HepG2 (cell line): Measurements from ENCODE around the gene RBM28.

Experiments used
- BHLHE40 ChIP-seq: IDR thresholded peaks from 2 replicates; pipeline ENCODE4 v1.6.1; 2011; ENCODE audit warnings: low read length, improper control_type of control experiment
- CTCF ChIP-seq: sonication (generic); formaldehyde crosslinking; IDR thresholded peaks from 2 replicates; pipeline ENCODE4 v1.5.0; 2020; ENCODE audit warnings: mild to moderate bottlenecking, missing genetic modification reagents, moderate library complexity
- FOXJ3 ChIP-seq: sonication (generic); formaldehyde crosslinking; IDR thresholded peaks from 2 replicates; pipeline ENCODE4 v1.4.0; 2020; ENCODE audit warnings: missing genetic modification reagents, mild to moderate bottlenecking, borderline replicate concordance
- JUND ChIP-seq: sonication (generic); formaldehyde crosslinking; IDR thresholded peaks from 2 replicates; pipeline ENCODE4 v1.8.0; 2022; ENCODE audit warnings: mild to moderate bottlenecking, missing genetic modification reagents
- SP1 ChIP-seq, 2 experiments: fragments of 450-650 bp in 1 of 2; sonication (generic) in 1 of 2; formaldehyde crosslinking in 1 of 2; IDR thresholded peaks; 2 replicates each; pipeline versions ENCODE4 v1.4.0 to v1.6.1; 2016 to 2020; ENCODE audit warnings: missing genetic modification reagents in 1 of 2
- ZBTB40 ChIP-seq, 2 experiments: fragments of 450-650 bp in 1 of 2; sonication (generic) in 1 of 2; formaldehyde crosslinking in 1 of 2; IDR thresholded peaks; 2 replicates each; pipeline versions ENCODE4 v1.6.1 to v1.8.0; 2016 to 2022; ENCODE audit warnings: antibody characterized with exemption in 1 of 2, mild to moderate bottlenecking in 1 of 2, missing genetic modification reagents in 1 of 2
- ZNF282 ChIP-seq: fragments of 450-650 bp; IDR thresholded peaks from 2 replicates; pipeline ENCODE4 v1.6.1; 2018; ENCODE audit not compliant: partially characterized antibody
- TF ChIP-seq, protein P1 (sequence below): sonication (generic); formaldehyde crosslinking; IDR thresholded peaks from 2 replicates; pipeline ENCODE4 v1.5.1; 2020; ENCODE audit warnings: mild to moderate bottlenecking, missing genetic modification reagents

DNA sequence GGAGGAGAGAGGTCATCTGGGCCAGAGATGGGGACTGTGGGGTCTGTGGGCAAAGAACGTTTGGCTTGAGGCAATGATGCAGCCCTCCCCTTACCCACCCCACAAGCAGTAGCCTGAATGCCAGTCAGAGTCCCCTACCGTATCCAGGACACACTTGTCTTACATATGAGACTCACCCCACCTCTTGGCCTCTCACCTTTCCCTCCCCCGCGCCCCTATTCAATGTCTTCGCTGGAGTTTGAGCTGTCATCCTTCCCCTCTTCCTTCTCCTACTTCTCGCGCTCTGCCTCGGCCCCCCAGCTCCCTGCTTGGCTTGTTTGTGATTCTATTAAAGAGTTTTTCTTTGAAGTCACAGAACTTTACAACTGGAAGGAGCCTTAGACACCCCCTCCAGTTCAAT lies 8.9 kb upstream of the RBM28 start:
- TF ChIP-seq ZNF282 (no peak), FOXJ3 (CRISPR knock-in tag) (no peak), JUND (CRISPR knock-in tag) (no peak), ZBTB40 (IDR thresholded peaks at IDR 0.05) (no peak), ZBTB40 (CRISPR knock-in tag; IDR thresholded peaks at IDR 0.05) (no peak; the same call in 1 of the 2 replicates), BHLHE40 (no peak), SP1 (IDR thresholded peaks at IDR 0.05) (no peak), SP1 (CRISPR knock-in tag; IDR thresholded peaks at IDR 0.05) (no peak), CTCF (CRISPR knock-in tag) (no peak)
- TF ChIP-seq, protein P1, sequence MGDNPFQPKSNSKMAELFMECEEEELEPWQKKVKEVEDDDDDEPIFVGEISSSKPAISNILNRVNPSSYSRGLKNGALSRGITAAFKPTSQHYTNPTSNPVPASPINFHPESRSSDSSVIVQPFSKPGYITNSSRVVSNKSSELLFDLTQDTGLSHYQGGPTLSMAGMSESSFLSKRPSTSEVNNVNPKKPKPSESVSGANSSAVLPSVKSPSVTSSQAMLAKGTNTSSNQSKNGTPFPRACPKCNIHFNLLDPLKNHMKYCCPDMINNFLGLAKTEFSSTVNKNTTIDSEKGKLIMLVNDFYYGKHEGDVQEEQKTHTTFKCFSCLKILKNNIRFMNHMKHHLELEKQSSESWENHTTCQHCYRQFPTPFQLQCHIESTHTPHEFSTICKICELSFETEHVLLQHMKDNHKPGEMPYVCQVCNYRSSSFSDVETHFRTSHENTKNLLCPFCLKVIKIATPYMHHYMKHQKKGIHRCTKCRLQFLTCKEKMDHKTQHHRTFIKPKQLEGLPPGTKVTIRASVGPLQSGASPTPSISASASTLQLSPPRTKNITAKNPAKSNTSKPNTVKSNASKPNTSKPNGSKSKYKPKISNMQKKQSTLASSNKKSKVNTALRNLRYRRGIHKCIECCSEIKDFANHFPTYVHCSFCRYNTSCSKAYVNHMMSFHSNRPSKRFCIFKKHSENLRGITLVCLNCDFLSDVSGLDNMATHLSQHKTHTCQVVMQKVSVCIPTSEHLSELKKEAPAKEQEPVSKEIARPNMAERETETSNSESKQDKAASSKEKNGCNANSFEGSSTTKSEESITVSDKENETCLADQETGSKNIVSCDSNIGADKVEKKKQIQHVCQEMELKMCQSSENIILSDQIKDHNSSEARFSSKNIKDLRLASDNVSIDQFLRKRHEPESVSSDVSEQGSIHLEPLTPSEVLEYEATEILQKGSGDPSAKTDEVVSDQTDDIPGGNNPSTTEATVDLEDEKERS (CRISPR knock-in tag) = no peak
